K562 (cell line): ENCODE measurements around the gene KLHDC7A. TPM values are rescaled to one million over a fixed set of nuclear protein-coding genes. Genes with fewer than 3 reads are reported as not detected.

ENCODE experiments used
- BMI1 ChIP-seq: fragments of 150-350 bp; IDR thresholded peaks from 2 replicates; pipeline ENCODE4 v1.6.1; 2014; ENCODE audit warnings: low read length
- CEBPB ChIP-seq: fragments of 450-650 bp; IDR thresholded peaks from 2 replicates; pipeline ENCODE4 v1.6.1; 2016; ENCODE audit warnings: missing genetic modification characterization, missing compliant biosample characterization
- DLX4 ChIP-seq: fragments of 250-450 bp; sonication (Bioruptor Pico); IDR thresholded peaks from 2 replicates; pipeline ENCODE4 v1.6.1; 2021; ENCODE audit warnings: mild to moderate bottlenecking
- KLF16 ChIP-seq: IDR thresholded peaks from 2 replicates; pipeline ENCODE4 v1.6.1; 2016; ENCODE audit warnings: antibody characterized with exemption
- NKRF ChIP-seq: fragments of 450-650 bp; IDR thresholded peaks from 2 replicates; pipeline ENCODE4 v1.6.1; 2016; ENCODE audit warnings: borderline replicate concordance
- NONO ChIP-seq, 2 experiments: fragments of 200-400 bp in 1 of 2; fragments of 450-650 bp in 1 of 2; formaldehyde crosslinking in 1 of 2; IDR thresholded peaks; 2 replicates each; pipeline ENCODE4 v1.6.1; 2017; ENCODE audit warnings: low read depth in 2 of 2, mild to moderate bottlenecking in 2 of 2, moderate library complexity in 2 of 2, low read length in 1 of 2
- NRF1 ChIP-seq, 2 experiments: fragments of 450-650 bp; IDR thresholded peaks in 1 of 2; conservative IDR thresholded peaks in 1 of 2; 2 replicates each; pipeline ENCODE4 v1.6.1; 2014; ENCODE audit warnings: mild to moderate bottlenecking in 2 of 2
- RREB1 ChIP-seq: fragments of 250-450 bp; sonication (Bioruptor Pico); IDR thresholded peaks from 2 replicates; pipeline ENCODE4 v1.4.0; 2020
- SAFB ChIP-seq: fragments of 200-400 bp; formaldehyde crosslinking; IDR thresholded peaks from 2 replicates; pipeline ENCODE4 v1.6.1; 2017; ENCODE audit warnings: low read depth, low read length, borderline replicate concordance
- SAFB2 ChIP-seq: fragments of 200-400 bp; formaldehyde crosslinking; IDR thresholded peaks from 2 replicates; pipeline ENCODE4 v1.6.1; 2018; ENCODE audit warnings: borderline replicate concordance, low read length, low read depth, moderate library complexity; ENCODE audit not compliant: severe bottlenecking
- SIN3A ChIP-seq, 2 experiments: fragments of 150-350 bp in 1 of 2; IDR thresholded peaks; 2 replicates each; pipeline ENCODE4 v1.6.1; 2011 to 2016; ENCODE audit warnings: borderline replicate concordance in 2 of 2, low read depth in 2 of 2, low read length in 2 of 2, mild to moderate bottlenecking in 2 of 2, moderate library complexity in 2 of 2; ENCODE audit not compliant: control insufficient read depth in 1 of 2
- SLC30A9 ChIP-seq: fragments of 250-450 bp; sonication (Bioruptor Pico); IDR thresholded peaks from 2 replicates; pipeline ENCODE4 v1.8.0; 2022; ENCODE audit warnings: mild to moderate bottlenecking, moderate library complexity
- SMAD4 ChIP-seq: fragments of 250-450 bp; sonication (Bioruptor Pico); conservative IDR thresholded peaks from 2 replicates; pipeline ENCODE4 v1.8.0; 2021; ENCODE audit warnings: inconsistent platforms, mild to moderate bottlenecking, moderate library complexity
- TFAM ChIP-seq: fragments of 250-450 bp; sonication (Bioruptor Pico); conservative IDR thresholded peaks from 2 replicates; pipeline ENCODE4 v1.5.0; 2021; ENCODE audit warnings: mild to moderate bottlenecking, moderate library complexity
- TGIF2 ChIP-seq: sonication (generic); formaldehyde crosslinking; IDR thresholded peaks from 2 replicates; pipeline ENCODE4 v1.8.1; 2022; ENCODE audit warnings: mild to moderate bottlenecking, missing genetic modification reagents, moderate library complexity
- XRCC4 ChIP-seq: IDR thresholded peaks from one replicate; pipeline ENCODE4 v1.6.1; 2011; ENCODE audit not compliant: insufficient read depth, insufficient read length; ENCODE audit errors: extremely low read depth
- ZNF695 ChIP-seq: fragments of 450-650 bp; formaldehyde crosslinking; IDR thresholded peaks from 2 replicates; pipeline ENCODE4 v1.4.0; 2020; ENCODE audit warnings: mild to moderate bottlenecking, moderate library complexity
- ZNF764 ChIP-seq: fragments of 250-450 bp; sonication (Bioruptor Pico); IDR thresholded peaks from 2 replicates; pipeline ENCODE4 v1.4.0; 2020; ENCODE audit warnings: low read depth, mild to moderate bottlenecking, moderate library complexity
- polyA plus RNA-seq, 8 experiments: library from polyadenylated mRNA; depleted of rRNA in 4 of 8; stranded (reverse) in 5 of 8; unstranded in 3 of 8; fragments of >200 nt; fragmentation: Nextera tagmentation in 2 of 8; fragmentation: Illumina TruSeq in 1 of 8; extraction: Ambion mirVana in 2 of 8; extraction: Trizol in 1 of 8; gene quantifications; 2 replicates each; pipeline versions ENCODE4 v1.2.1 to v1.2.3, GENCODE V29; 2011 to 2014; ENCODE audit warnings: inconsistent platforms in 1 of 8, missing spikeins in 1 of 8
- total RNA-seq, 7 experiments: library from RNA; depleted of rRNA in 6 of 7; stranded (reverse); fragments of >200 nt in 6 of 7; fragmentation: Illumina TruSeq in 2 of 7; extraction: Trizol in 2 of 7; gene quantifications; 2 replicates each; pipeline versions ENCODE4 v1.2.1 to v1.2.3, GENCODE V29; 2011 to 2021; ENCODE audit warnings: low replicate concordance in 1 of 7

Gene KLHDC7A
- total and polyA plus RNA-seq, 9 of the 15 experiments (the other 6 are each of a cell fraction or from before 2014, with no cell fraction given): 0.01 to 0.02 (median 0.01) TPM; not detected in 6

- TF ChIP-seq ZNF695 (CRISPR knock-in tag) (0 out of 2 replicates have a peak, but pooled peaks have one; percentile 42), TFAM (CRISPR knock-in tag) (no peak), TGIF2 (CRISPR knock-in tag) (no peak), SLC30A9 (no peak), ZNF764 (no peak), DLX4 (CRISPR knock-in tag) (no peak), SMAD4 (no peak; the same call in 1 of the 2 replicates), SAFB (no peak), KLF16 (0 out of 2 replicates have a peak, but pooled peaks have one; percentile 33), XRCC4 (no peak), SIN3A (IDR thresholded peaks at IDR 0.05; ENCODE audit: borderline replicate concordance in 2 of 2, control insufficient read depth in 1 of 2, low read depth in 2 of 2, low read length in 2 of 2) (no peak), NRF1 (conservative IDR thresholded peaks at IDR 0.05 in 1 of 2, IDR thresholded peaks at IDR 0.05 in 1 of 2) (no peak), CEBPB (tag) (no peak), NKRF (no peak), NONO (IDR thresholded peaks at IDR 0.05; ENCODE audit: low read depth in 2 of 2, low read length in 1 of 2) (no peak), RREB1 (CRISPR knock-in tag) (peak; percentile 93; the same call in 1 of the 2 replicates), SAFB2 (no peak), BMI1 (no peak)
Observed at GRCh38 chr1:18443587-18444520, 36.9 kb upstream of the KLHDC7A start (continued).
